Caki2 (cell line): Measurements from ENCODE around the gene NTN5. TPM values are rescaled to one million over a fixed set of nuclear protein-coding genes. Genes with fewer than 3 reads are reported as not detected.

Experiments
- DNase-seq: peaks from one replicate; pipeline ENCODE4 v3.0.0-alpha.2; 2015; ENCODE audit warnings: low read depth
- in situ Hi-C: cut with HindIII; loops from 2 replicates; pipeline ENCODE4 v1.10.0; 2016; ENCODE audit warnings: low sequenced_read_pairs, low pct_unique_long_range_greater_than_20kb, mixed read lengths
- total RNA-seq: library from RNA; depleted of rRNA; stranded (reverse); fragments of >200 nt; shearing (Covaris generic); gene quantifications from 2 replicates; pipeline ENCODE4 v1.2.3, GENCODE V29; 2014; ENCODE audit warnings: low replicate concordance

Gene NTN5
- total RNA-seq, 1 experiment from 2014 or later = 1.5 TPM

- in situ Hi-C loops = no loop called here
- peak; percentile 61 for DNase-seq
Measured at GRCh38 chr19:48627201-48627864, 45.5 kb downstream of the NTN5 start.

GRCh38 chr19:48625891-48626327 lies 46.9 kb downstream of the NTN5 start:
- in situ Hi-C loops = no loop called here

DNA sequence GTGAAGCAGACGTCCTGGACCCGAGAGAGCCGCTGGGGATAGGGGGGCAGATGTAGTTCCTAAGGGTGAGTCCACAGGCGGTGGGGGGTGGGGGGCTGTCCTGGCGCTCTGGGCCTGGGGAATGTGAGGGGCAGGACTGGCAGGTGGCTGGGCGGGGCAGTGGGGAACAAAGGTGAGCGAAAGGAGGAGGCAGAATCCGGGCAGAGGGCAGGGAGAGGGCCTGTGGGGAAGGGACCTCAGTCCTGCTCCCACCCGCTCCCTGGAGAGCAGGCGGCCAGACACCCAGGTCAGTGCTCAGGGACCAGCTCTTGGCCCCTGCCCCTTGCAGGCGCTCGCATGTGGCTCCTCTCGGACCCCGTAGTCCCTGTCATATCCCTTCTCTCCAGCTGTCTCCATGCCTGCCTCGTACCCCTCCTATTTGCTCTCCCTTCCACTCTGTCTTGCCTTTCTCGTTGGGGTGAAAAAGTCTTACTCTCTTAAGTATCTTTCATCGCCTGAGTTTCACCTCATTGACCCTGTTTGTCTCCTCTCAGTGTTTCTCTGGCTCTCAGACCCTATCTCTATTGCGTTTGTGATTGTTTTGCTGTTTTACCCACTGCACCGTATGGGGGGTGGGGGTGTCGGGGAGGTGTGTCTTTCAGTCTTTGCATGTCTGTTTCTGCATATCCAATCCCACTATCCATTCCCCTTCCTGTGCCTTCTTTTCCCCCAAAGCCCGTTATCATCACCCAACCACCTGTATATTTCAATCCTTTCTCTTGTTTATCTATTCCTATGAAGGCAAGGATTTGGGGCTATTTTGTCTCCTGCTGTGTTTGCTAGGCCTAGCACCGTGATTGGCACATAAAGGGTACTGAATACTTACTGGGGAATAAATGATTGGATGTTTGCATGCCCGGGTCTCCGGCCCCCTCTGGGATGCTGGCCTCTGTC lies 47.8 kb downstream of the NTN5 start:
- in situ Hi-C loops = no loop called here
- no peak for DNase-seq

More at GRCh38 chr19:48625891-48626327, 46.9 kb downstream of the NTN5 start:
- DNase-seq = no peak

DNA sequence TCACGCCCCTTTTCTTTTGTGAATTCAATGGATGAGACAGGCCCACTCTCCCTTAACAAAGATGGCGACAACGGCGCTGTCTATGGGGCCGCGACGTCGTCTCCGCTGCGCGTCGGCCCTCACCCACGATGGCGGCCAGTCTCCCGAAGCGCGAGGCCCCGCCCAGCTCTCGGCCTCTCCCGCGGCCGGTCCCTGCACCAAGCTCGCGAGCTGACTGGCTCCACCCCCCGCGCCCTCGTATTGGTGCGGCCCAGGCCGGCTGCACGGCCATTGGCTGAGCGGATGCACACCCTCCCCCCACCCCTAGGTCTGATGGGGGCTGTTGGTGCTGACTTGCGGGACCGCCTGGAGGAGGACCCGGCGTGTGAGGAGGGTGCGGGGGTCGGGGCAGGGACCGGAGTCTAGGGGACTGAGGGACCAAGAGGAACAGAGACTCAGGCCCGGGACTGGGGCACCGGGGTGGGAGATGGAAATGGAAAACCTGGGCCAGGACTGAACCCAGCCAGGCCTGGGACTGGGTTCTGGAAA lies 48.7 kb downstream of the NTN5 start:
- DNase-seq = peak; percentile 96
- in situ Hi-C loops = no loop called here

DNA sequence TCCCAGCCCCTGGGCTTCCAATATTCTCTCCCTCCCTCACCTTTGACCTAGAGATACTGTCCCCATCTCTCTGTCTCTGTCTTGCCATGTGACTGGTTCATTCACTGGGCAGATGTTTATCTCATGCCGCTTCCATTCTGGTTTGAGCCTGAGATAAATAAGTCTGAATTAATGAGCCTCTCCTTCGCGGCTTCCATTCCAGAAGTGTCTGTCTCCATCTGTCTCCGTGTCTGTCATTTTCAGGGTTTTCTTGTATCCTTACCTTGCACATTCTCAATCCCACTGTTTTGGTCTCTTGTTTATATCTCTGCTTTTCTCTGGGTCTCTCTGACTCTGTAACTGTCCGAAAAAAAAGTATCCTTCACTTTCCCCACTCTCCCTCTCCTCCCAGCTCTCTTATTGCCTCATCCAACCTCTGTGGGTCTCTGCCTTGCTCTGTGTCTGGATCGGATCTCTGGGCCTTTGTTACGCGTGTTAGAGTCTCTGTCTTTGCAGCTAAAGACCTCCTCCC lies 49.2 kb downstream of the NTN5 start:
- in situ Hi-C loops = no loop called here
- DNase-seq = no peak

DNA sequence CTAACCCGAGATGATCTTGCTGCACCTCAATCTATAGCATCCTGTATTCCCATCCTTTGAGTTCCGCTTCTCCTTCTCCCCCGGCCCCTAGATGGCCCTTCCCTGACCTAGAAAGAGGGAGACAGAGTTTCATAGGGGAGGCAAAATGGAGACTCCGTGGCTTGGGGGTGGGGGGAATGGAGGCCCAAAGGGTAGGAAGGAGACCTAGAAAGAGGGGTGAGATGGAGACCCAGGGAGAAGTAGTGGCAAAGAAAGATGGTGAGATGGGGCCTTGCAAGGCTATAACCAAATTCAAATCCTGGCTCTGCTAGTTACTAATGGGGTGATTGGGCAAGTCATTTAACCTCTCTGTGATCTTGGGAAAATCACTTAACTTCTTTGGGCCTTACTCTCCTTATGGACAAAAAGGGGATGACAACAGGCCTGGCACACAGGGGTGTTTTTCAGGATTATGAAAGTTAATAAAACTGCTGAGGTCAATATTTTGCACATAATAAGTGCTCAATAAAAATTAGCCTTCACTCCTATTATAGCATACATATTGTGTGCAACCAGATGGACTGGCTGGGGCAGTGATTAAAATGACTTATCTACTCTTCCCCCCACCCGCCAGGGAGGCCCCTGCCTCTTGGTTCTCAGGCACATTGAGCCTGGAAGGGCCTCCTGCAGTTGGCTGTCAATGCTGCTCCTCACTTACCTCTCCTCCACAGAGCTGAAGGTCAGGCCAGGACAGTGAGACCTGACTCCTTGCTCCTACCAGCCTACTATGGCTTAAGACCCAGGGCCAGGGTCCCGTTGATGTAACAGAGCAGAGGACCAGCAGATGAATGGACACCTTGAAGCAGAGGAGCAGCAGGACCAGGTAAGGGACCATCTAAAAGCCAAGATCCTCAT lies 52.9 kb downstream of the NTN5 start:
- no peak for DNase-seq
- in situ Hi-C loops = no loop called here

GRCh38 chr19:48618916-48619691 lies 53.7 kb downstream of the NTN5 start, which contains the start of the genes RPL18 and SPHK2:
Gene RPL18, minus strand, starts transcription at chr19:48619178. Its CDS starts 35 bp downstream, at chr19:48619143.
Gene SPHK2, plus strand, starts transcription at chr19:48619506. Its CDS starts 1,009 bp downstream, at chr19:48620515.
- peak; percentile 100 for DNase-seq
- in situ Hi-C loops = no loop called here

DNA sequence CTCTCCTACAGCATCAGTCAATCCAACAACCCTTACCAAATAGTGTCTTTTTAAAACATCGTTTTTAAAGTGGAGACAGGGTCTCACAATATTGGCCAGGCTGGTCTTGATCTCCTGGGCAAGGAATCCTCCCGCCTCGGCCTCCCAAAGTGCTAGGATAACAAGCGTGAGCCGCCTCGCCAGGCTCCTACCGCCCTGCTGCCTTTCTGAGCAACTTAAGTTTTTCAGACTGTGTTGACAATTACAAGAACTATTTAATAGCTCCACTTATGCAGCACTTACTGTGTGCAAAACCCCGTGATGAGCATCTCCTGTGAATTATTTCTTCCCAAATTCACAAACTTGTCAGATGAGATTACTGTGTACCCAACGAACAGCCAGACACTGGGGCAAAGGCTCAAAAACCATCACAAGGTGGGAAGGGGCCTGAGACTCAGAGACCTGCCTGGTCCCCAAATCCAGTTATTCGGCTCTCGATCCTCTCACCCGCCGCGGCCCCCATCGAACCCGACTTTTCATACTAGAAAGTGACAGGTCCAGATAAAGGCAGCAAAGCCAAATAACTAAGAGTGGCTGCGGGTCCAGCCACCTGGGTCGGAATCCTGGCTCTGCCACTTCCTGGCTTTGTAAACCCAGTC lies 54.4 kb downstream of the NTN5 start:
- in situ Hi-C loops = no loop called here
- DNase-seq = no peak

DNA sequence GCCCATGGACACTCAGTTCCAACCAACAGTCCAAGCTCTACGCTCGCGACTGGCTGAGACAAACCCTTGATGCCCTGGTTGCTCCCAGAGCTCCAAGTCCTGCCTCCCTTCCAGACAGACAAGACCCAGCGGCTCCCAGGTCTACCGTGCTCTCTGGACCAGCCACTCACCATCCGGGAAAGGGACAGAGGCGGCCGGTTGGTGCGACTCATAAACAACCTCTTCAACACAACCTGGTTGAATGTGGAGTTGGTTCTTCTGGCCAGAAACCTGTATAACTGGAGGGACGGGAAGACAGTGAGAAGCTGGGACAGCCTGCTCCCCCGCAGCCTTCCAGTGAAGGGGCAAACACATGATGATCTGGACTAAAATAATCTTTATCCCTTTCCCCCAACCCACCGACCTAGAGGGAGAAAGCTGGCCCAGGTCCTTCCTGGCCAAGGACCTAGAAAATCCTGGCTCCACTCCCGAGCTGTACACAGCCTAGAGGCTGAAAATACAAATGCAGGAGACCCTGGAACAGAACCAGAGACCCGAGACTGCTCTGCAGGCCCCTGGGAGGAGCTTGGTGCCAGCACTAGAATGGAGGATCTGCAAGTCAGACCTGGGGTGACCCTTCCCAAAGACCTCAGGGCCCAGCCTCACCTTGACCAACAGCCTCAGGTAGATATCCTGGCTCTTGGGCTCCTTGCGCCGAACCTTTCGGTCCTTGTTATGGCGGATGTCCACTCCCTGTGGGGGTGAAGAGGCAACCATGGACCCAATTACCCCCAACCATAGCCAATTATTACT lies 55.5 kb downstream of the NTN5 start:
- in situ Hi-C loops = no loop called here

GRCh38 chr19:48616491-48617056 lies 56.2 kb downstream of the NTN5 start:
- DNase-seq = no peak
- in situ Hi-C loops = no loop called here

More for the DNA sequence above, 55.5 kb downstream of the NTN5 start:
- no peak for DNase-seq

- in situ Hi-C loops = no loop called here
- DNase-seq = no peak
Measured at GRCh38 chr19:48616041-48616436, 56.8 kb downstream of the NTN5 start.

DNA sequence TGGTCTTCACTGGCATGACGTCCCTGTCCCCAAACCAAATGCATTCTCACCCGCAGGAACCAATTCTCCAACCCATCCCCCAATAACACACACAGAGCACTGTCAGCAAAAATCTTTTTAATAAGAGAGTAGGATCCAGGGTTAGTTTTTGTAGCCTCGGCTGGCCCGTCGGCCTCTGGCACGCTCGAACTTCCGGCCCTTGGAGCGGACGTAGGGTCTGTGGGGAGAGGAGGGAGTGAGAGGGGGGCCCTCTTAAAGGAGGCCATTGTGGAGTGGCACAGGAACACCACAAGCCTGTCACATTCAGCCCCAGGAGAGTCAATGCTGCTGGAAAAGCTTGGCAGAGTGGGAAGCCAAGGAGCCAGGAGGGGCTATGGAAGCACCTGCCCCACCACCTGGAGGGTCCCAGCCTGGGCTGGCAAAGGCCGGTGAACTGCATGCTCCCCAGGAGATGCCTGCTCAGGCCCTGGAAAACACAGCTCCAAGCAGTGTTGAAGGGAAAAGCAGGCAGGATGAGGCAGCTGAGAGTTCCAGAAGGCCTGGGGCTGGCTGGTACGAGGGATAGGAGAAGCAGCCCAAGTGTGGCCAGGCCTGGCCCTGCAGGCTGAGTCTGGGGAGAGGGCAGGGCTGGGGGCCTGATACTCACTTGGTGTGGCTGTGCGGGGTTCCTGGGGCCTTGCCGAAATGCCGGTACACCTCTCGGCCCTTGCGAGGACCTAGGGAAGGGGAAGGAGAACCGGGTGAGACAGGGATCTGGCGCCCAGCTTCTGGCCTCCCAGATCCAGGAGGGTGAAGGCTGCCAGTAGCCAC lies 57.4 kb downstream of the NTN5 start:
- DNase-seq = no peak
- in situ Hi-C loops = no loop called here

- no peak for DNase-seq
- in situ Hi-C loops = no loop called here
Measured at GRCh38 chr19:48614436-48615230, 58.2 kb downstream of the NTN5 start, which contains the start of gene FAM83E. Gene FAM83E, minus strand, starts transcription at chr19:48615076. Its CDS starts 1,704 bp downstream, at chr19:48613372.

DNA sequence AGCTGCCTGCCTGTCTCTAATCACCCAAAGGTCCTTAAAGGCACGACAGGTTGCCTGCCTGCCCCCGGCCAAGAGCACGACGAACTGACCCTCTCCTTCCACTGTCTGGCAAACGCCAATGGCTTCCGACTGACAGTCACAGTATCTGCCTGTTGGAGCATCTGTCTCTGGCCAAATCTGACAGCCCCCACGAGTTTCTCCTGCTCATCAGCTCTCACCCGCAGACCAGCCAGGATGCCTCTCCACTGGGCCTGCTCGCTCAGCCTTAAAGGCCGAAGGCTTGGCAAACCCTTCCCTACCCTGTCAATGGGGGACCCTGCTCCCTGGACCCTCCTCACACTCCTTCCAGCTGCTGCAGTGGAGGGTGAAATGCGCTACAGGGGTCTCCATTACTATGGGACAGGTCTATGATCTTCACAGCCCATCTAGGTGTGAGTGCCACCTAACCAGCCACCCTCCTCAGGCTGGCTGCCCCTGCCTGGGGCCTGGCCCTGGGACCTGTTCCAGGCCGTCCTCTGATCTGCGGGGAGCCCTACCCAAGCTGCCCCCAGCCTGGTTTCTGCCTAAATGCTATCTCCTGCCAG lies 58.9 kb downstream of the NTN5 start:
- in situ Hi-C loops = no loop called here
- no peak for DNase-seq
